GM23248 (cell line): ENCODE data around the gene SMTN. TPM values are rescaled to one million over a fixed set of nuclear protein-coding genes. Genes with fewer than 3 reads are reported as not detected.

Experiments
- DNase-seq: peaks from one replicate; pipeline ENCODE4 v3.0.0-alpha.2; 2015
- H2AFZ ChIP-seq: fragments of 200-600 bp; sonication (generic); 2 replicates; pipeline ENCODE4 v1.6.1; 2016; ENCODE audit warnings: antibody characterized with exemption
- H3F3A ChIP-seq: fragments of 200-600 bp; sonication (generic); 2 replicates; pipeline ENCODE4 v1.6.1; 2016; ENCODE audit warnings: mild to moderate bottlenecking, antibody characterized with exemption, mixed run types; ENCODE audit not compliant: insufficient read depth
- H3K27ac ChIP-seq: fragments of 200-600 bp; sonication (generic); 2 replicates; pipeline ENCODE4 v1.5.1; 2016; ENCODE audit warnings: mild to moderate bottlenecking
- H3K27me3 ChIP-seq: fragments of 200-600 bp; sonication (generic); replicated peaks from 2 replicates; pipeline ENCODE4 v1.6.1; 2016; ENCODE audit warnings: mild to moderate bottlenecking; ENCODE audit not compliant: insufficient read depth
- H3K36me3 ChIP-seq: fragments of 200-600 bp; sonication (generic); 2 replicates; pipeline ENCODE4 v1.6.1; 2016; ENCODE audit warnings: low read depth, mild to moderate bottlenecking
- H3K4me1 ChIP-seq: fragments of 200-600 bp; sonication (generic); 2 replicates; pipeline ENCODE4 v1.6.1; 2016; ENCODE audit warnings: mild to moderate bottlenecking; ENCODE audit not compliant: insufficient read depth
- H3K4me2 ChIP-seq: fragments of 200-600 bp; sonication (generic); one replicate; pipeline ENCODE4 v1.6.1; 2016; ENCODE audit warnings: mild to moderate bottlenecking; ENCODE audit not compliant: unreplicated experiment
- H3K4me3 ChIP-seq: fragments of 200-600 bp; sonication (generic); 2 replicates; pipeline ENCODE4 v1.5.1; 2016; ENCODE audit warnings: mild to moderate bottlenecking
- H3K79me2 ChIP-seq: fragments of 200-600 bp; sonication (generic); 2 replicates; pipeline ENCODE4 v1.6.1; 2016; ENCODE audit warnings: mild to moderate bottlenecking; ENCODE audit not compliant: insufficient read depth
- H3K9ac ChIP-seq: fragments of 200-600 bp; sonication (generic); 2 replicates; pipeline ENCODE4 v1.6.1; 2016; ENCODE audit warnings: mild to moderate bottlenecking
- H3K9me2 ChIP-seq: fragments of 200-600 bp; sonication (generic); 2 replicates; pipeline ENCODE4 v1.6.1; 2016; ENCODE audit warnings: mixed run types, mild to moderate bottlenecking, moderate library complexity; ENCODE audit not compliant: insufficient read depth
- H3K9me3 ChIP-seq: fragments of 200-600 bp; sonication (generic); one replicate; pipeline ENCODE4 v1.6.1; 2017; ENCODE audit warnings: low read depth
- H4K20me1 ChIP-seq: fragments of 200-600 bp; sonication (generic); 2 replicates; pipeline ENCODE4 v1.6.0; 2016; ENCODE audit not compliant: insufficient read depth
- EZH2 ChIP-seq: fragments of 200-600 bp; sonication (generic); IDR thresholded peaks from 2 replicates; pipeline ENCODE4 v1.6.1; 2018; ENCODE audit warnings: antibody characterized with exemption, mild to moderate bottlenecking; ENCODE audit not compliant: insufficient read depth, poor library complexity, severe bottlenecking
- EZH2phosphoT487 ChIP-seq: fragments of 200-600 bp; sonication (generic); IDR thresholded peaks from 2 replicates; pipeline ENCODE4 v1.6.1; 2018; ENCODE audit warnings: antibody characterized with exemption, moderate library complexity, mild to moderate bottlenecking, low read depth; ENCODE audit not compliant: insufficient read depth
- WGBS, 2 experiments: methylation state at CpG; one replicate each; pipeline ENCODE4 v1.1.6; 2015 to 2017; ENCODE audit warnings: low lambda C conversion rate in 2 of 2, low coverage in 1 of 2; ENCODE audit errors: missing lambda C conversion rate in 2 of 2; 5-methylcytosine and 5-hydroxymethylcytosine counted together
- in situ Hi-C: fragments of 300-500 bp; cut with MboI; formaldehyde crosslinking; loops from 2 replicates; pipeline ENCODE4 v1.15.0; 2020
- polyA plus RNA-seq: library from polyadenylated mRNA; unstranded; fragments of >200 nt; fragmentation: Nextera tagmentation; extraction: Ambion mirVana; gene quantifications from 2 replicates; pipeline ENCODE4 v1.2.1, GENCODE V29; 2016
- total RNA-seq: library from RNA; depleted of rRNA; stranded (reverse); fragments of >200 nt; shearing (Covaris generic); gene quantifications from 2 replicates; pipeline ENCODE4 v1.2.3, GENCODE V29; 2014

SMTN gene
- total and polyA plus RNA-seq, 2 experiments from 2014 or later: 96.7 to 160 TPM

GRCh38 chr22:31104869-31105268, 23.8 kb downstream of the SMTN start:
- peaks cover 28% of the 10 kb centered on the region for H3K79me2 ChIP-seq
- DNase-seq: peak; percentile 12
- H3F3A ChIP-seq: peaks cover 63% of the 10 kb centered on the region
- no peak overlapping the region for H2AFZ ChIP-seq
- no peak overlapping the region for H3K4me2 ChIP-seq
- TF ChIP-seq EZH2 (no peak), EZH2phosphoT487 (no peak)
- H4K20me1 ChIP-seq: no peaks in the 10 kb centered on the region
- H3K4me1 ChIP-seq: peaks cover 39% of the 10 kb centered on the region
- in situ Hi-C loops: no loop called here
- H3K36me3 ChIP-seq: peaks cover 7% of the 10 kb centered on the region; the same call in 1 of the 2 replicates
- H3K27ac ChIP-seq: peak overlapping the region; percentile 100; the same call in 1 of the 2 replicates
- no peak overlapping the region for H3K4me3 ChIP-seq
- no peaks in the 10 kb centered on the region for H3K9me3 ChIP-seq
- H3K9ac ChIP-seq: no peak overlapping the region
- H3K27me3 ChIP-seq: no peaks in the 10 kb centered on the region
- WGBS, 2 experiments: 75 to 87% methylated on average over 26 to 35 of the region's 35 CpGs
- no peaks in the 10 kb centered on the region for H3K9me2 ChIP-seq

DNA sequence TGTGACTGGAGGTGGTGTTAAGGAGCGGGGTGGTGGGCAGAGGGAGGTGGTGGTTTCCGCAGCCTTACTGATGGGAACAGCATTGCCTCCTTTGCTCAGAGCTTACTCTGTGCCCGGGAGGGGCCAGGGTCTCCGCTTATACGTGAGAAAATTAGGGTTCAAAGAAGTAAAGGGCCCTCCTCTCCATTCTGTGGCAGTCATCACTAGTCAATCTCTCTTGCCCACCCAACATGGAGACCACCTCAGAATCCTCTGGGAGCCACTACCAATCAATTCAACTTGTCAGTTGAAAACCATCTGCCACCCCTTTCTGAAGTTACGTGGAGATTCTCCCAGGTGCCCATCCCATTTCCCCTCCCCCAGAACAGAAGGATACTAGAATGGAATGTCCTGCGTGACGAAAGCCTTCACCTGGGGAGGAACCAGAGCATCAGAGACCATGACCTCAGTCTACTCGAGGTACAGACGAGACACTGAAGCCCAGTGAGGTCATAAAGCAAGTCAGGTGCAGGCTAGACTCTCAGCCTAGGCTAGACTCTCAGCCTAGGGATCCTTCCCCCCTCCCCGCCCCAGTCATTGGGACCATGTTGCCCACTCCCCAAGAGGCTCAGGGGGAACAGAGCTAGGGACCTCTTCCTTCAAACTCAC, 24.3 kb downstream of the SMTN start:
- no peaks in the 10 kb centered on the region for H4K20me1 ChIP-seq
- H3K27ac ChIP-seq: peak overlapping the region; percentile 100
- H3K4me3 ChIP-seq: peak overlapping the region; percentile 90

GRCh38 chr22:31106001-31106571, 25.0 kb downstream of the SMTN start:
- peak overlapping the region; percentile 100 for H3K27ac ChIP-seq
- peaks cover 53% of the 10 kb centered on the region for H3F3A ChIP-seq
- 26 to 29% methylated on average over 4 of the region's 4 CpGs for WGBS, 2 experiments

More for the DNA sequence above, 24.3 kb downstream of the SMTN start:
- Histone ChIP-seq H3K36me3 (peaks cover 7% of the 10 kb centered on the region; the same call in 1 of the 2 replicates), H2AFZ (no peak overlapping the region), H3F3A (peaks cover 58% of the 10 kb centered on the region), H3K79me2 (peaks cover 28% of the 10 kb centered on the region), H3K27me3 (no peaks in the 10 kb centered on the region), H3K9me3 (no peaks in the 10 kb centered on the region), H3K9me2 (no peaks in the 10 kb centered on the region), H3K9ac (peak overlapping the region; percentile 100), H3K4me2 (peak overlapping the region; percentile 94), H3K4me1 (peaks cover 39% of the 10 kb centered on the region)
- in situ Hi-C loops: no loop called here
- TF ChIP-seq EZH2: no peak
- no peak for TF ChIP-seq EZH2phosphoT487
- peak; percentile 36 for DNase-seq
- WGBS, 2 experiments: 88% methylated on average over 11 of the region's 11 CpGs

DNA sequence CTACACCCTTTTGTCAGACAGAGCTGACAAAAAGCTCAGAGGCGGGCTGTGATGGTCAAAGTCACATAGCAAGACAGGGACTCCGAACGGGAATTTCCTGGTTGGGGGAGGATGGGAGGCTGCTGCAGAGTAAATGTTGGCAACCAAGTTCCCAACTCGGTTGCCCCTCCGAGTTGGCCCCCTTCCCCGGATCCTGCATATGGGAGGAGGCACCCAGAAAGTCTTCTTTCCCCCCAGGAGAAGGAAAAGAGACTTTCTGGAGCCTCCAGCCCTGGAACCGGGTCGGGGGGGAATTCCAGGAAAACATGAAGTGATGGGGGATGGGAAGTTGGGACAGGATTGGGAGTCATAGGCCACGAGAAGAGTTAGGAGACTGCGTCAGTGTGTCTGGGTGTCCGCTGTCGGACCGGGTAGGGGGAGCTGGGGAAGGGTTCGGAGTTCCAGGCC, 25.6 kb downstream of the SMTN start:
- Histone ChIP-seq H4K20me1 (no peaks in the 10 kb centered on the region), H3K36me3 (peaks cover 7% of the 10 kb centered on the region; the same call in 1 of the 2 replicates), H3K4me1 (peaks cover 32% of the 10 kb centered on the region), H3K4me2 (peak overlapping the region; percentile 94), H3F3A (peaks cover 47% of the 10 kb centered on the region), H3K4me3 (peak overlapping the region; percentile 90), H3K9ac (peak overlapping the region; percentile 100), H2AFZ (peak overlapping the region; percentile 37), H3K27me3 (no peaks in the 10 kb centered on the region), H3K9me2 (no peaks in the 10 kb centered on the region), H3K9me3 (no peaks in the 10 kb centered on the region), H3K27ac (peak overlapping the region; percentile 100), H3K79me2 (peaks cover 28% of the 10 kb centered on the region)
- 2 to 4% methylated on average over 12 to 14 of the region's 14 CpGs for WGBS, 2 experiments
- in situ Hi-C loops: no loop called here
- peak; percentile 81 for DNase-seq
- TF ChIP-seq EZH2phosphoT487 (no peak), EZH2 (no peak)

More at GRCh38 chr22:31106001-31106571, 25.0 kb downstream of the SMTN start:
- peaks cover 28% of the 10 kb centered on the region for H3K79me2 ChIP-seq
- peak overlapping the region; percentile 100 for H3K9ac ChIP-seq
- TF ChIP-seq EZH2phosphoT487 (no peak), EZH2 (no peak)
- peaks cover 7% of the 10 kb centered on the region; the same call in 1 of the 2 replicates for H3K36me3 ChIP-seq
- in situ Hi-C loops: no loop called here
- H3K4me2 ChIP-seq: peak overlapping the region; percentile 94
- no peaks in the 10 kb centered on the region for H3K9me2 ChIP-seq
- H3K9me3 ChIP-seq: no peaks in the 10 kb centered on the region
- H3K27me3 ChIP-seq: no peaks in the 10 kb centered on the region
- H4K20me1 ChIP-seq: no peaks in the 10 kb centered on the region
- no peak overlapping the region for H2AFZ ChIP-seq
- H3K4me3 ChIP-seq: peak overlapping the region; percentile 90
- DNase-seq: peak; percentile 65
- peaks cover 39% of the 10 kb centered on the region for H3K4me1 ChIP-seq
